ENCODE results near the gene LRRC8C. TPM values are rescaled to one million over a fixed set of nuclear protein-coding genes. Genes with fewer than 3 reads are reported as not detected.
"Not testable (repeated sequence)": the region's sequence is repeated elsewhere in the genome, so short reads cannot be mapped to it uniquely, and the experiment has no call there.

The LRRC8C gene
- total RNA-seq, 1 experiment from 2014 or later: 8.4 TPM

DNA sequence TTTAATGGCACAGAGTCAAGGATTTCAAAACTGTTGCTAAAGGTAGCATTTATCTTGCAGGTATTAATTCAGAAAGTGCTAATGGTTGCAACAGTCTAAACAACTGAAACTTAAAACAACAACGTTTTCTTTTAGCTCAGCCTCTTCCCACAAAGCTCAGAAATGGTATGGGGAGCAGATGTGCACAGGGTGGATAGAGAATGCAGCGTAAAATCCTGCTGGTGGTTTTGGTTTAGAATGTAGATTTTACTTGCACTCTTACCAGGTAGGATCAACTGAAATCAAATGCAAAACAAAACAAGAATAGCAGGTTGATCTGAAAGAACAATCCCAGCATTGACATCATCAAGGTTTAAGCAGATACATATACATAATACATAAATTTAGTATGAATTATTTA lies 3.8 kb upstream of the LRRC8C start:
- Histone ChIP-seq H3K9ac (ENCODE audit: low read length) (no peak overlapping the region), H2AFZ (ENCODE audit: low read depth, low read length, poor library complexity, severe bottlenecking) (no peak overlapping the region), H3K79me2 (ENCODE audit: insufficient read depth, low read length) (peaks cover 4% of the 10 kb centered on the region), H3K27me3 (ENCODE audit: insufficient read depth, low read length) (no peaks in the 10 kb centered on the region), H3K27ac (ENCODE audit: low read depth, low read length) (no peak overlapping the region), H3K4me1 (ENCODE audit: control insufficient read depth in 1 of 2, insufficient read depth in 2 of 2, low read length in 2 of 2) (peaks cover 5 to 15% of the 10 kb centered on the region in 2 experiments; a peak in 3 of 4 replicates), H3K4me2 (ENCODE audit: low read length) (no peak overlapping the region), H4K20me1 (ENCODE audit: insufficient read depth) (peaks cover 3% of the 10 kb centered on the region; the same call in 1 of the 2 replicates), H3K9me2 (ENCODE audit: insufficient read depth) (no peaks in the 10 kb centered on the region), H3K36me3 (ENCODE audit: control insufficient read depth in 1 of 2, insufficient read depth in 2 of 2, low read length in 2 of 2) (no peaks in the 10 kb centered on the region), H3K4me3 (replicated peaks in 1 of 2; ENCODE audit: low read depth in 1 of 2, low read length in 2 of 2) (no peak overlapping the region), H3K9me3 (ENCODE audit: control insufficient read depth in 1 of 2, insufficient read depth in 1 of 2, low read depth in 1 of 2, low read length in 2 of 2) (no peaks in the 10 kb centered on the region)
- ATAC-seq: no peak
- RAD21 ChIA-PET (ENCODE audit: low non-redundant PET in 1 of 2, low total read pairs in 2 of 2, uncharacterized antibody in 2 of 2, unreplicated experiment in 2 of 2): no interaction called here
- intact Hi-C loops (cut with micrococcal nuclease): loop anchor here (10.0 kb wide), 1 partner anchor 346 kb away; no protein-coding TSS in a partner anchor
- CTCF ChIA-PET: no interaction called here
- TF ChIP-seq EGR1 (IDR thresholded peaks at IDR 0.05; ENCODE audit: low read depth) (no peak), POLR2AphosphoS5 (IDR thresholded peaks at IDR 0.05; ENCODE audit: low read depth, low read length) (no peak)
- POLR2A ChIA-PET: no interaction called here
- no TSS peak for BruUV-seq (replicated peaks)
- DNase-seq (ENCODE audit: low read depth, low spot score): no peak

DNA sequence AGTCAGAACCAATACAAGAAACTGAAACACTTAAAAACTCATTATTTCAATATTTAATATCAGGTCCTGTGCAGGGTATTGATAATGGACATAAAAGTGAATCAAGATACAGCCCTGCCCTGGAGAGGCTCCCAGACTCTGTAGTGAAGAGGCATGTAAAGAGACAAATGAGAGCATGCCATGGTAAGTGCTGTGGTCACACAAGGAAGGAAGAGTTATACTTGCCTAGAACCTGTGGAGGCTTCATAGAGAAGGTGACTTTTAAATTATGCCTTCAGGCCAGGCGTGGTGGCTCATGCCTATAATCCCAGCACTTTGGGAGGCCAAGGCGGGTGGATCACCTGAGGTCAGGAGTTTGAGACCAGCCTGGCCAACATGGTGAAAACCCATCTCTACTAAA lies 3.3 kb upstream of the LRRC8C start:
- H3K9ac ChIP-seq (ENCODE audit: low read length); H3K27ac ChIP-seq (ENCODE audit: low read depth, low read length); H3K36me3 ChIP-seq (ENCODE audit: control insufficient read depth in 1 of 2, insufficient read depth in 2 of 2, low read length in 2 of 2); CTCF ChIA-PET; H3K9me3 ChIP-seq (ENCODE audit: control insufficient read depth in 1 of 2, insufficient read depth in 1 of 2, low read depth in 1 of 2, low read length in 2 of 2); BruUV-seq (replicated peaks); H3K4me3 ChIP-seq (replicated peaks in 1 of 2; ENCODE audit: low read depth in 1 of 2, low read length in 2 of 2); ATAC-seq; H2AFZ ChIP-seq (ENCODE audit: low read depth, low read length, poor library complexity, severe bottlenecking); H3K79me2 ChIP-seq (ENCODE audit: insufficient read depth, low read length); H3K9me2 ChIP-seq (ENCODE audit: insufficient read depth); DNase-seq (ENCODE audit: low read depth, low spot score); H4K20me1 ChIP-seq (ENCODE audit: insufficient read depth); H3K4me2 ChIP-seq (ENCODE audit: low read length); POLR2A ChIA-PET; RAD21 ChIA-PET (ENCODE audit: low non-redundant PET in 1 of 2, low total read pairs in 2 of 2, uncharacterized antibody in 2 of 2, unreplicated experiment in 2 of 2); H3K27me3 ChIP-seq (ENCODE audit: insufficient read depth, low read length): not testable (repeated sequence)
- peaks cover 5 to 19% of the 10 kb centered on the region in 2 experiments; a peak in 3 of 4 replicates for H3K4me1 ChIP-seq (ENCODE audit: control insufficient read depth in 1 of 2, insufficient read depth in 2 of 2, low read length in 2 of 2)
- intact Hi-C loops (cut with micrococcal nuclease): loop anchor here (10.0 kb wide), 1 partner anchor 345 kb away; no protein-coding TSS in a partner anchor

DNA sequence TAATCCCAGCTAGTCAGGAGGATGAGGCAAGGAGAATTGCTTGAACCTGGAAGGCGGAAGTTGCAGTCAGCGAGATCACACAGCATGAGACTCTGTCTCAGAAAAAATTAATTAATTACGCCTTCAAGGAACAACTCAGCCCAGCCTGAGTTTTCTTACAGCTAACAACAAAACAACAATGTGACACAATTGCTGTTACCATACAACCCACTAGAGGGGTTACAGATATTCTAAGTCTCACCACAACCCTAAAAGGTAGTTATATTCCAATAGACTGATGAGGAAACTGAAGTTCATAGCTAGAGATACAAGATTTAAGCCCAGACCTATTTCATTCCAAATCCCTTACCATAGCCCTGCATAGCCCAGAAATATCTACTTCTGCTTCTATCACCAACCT lies 2.9 kb upstream of the LRRC8C start:
- ChIA-PET POLR2A (no interaction called here), CTCF (interaction anchor here (0.8 kb wide), 1 partner anchor 14 kb away, joined by 3 read pairs; no protein-coding TSS in a partner anchor), RAD21 (ENCODE audit: low non-redundant PET in 1 of 2, low total read pairs in 2 of 2, uncharacterized antibody in 2 of 2, unreplicated experiment in 2 of 2) (no interaction called here)
- H3K4me3 ChIP-seq (replicated peaks in 1 of 2; ENCODE audit: low read depth in 1 of 2, low read length in 2 of 2): no peak overlapping the region
- intact Hi-C loops (cut with micrococcal nuclease): loop anchor here (10.0 kb wide), 2 partner anchors 105 to 365 kb away; partner anchors contain the start of genes LRRC8B and ZNF326
- ATAC-seq (no peak), DNase-seq (ENCODE audit: low read depth, low spot score) (no peak)
- TF ChIP-seq ZFX (IDR thresholded peaks at IDR 0.05) (no peak), EZH2 (IDR thresholded peaks at IDR 0.05) (no peak), SP1 (IDR thresholded peaks at IDR 0.05; ENCODE audit: low read depth) (no peak), POLR2A (IDR thresholded peaks at IDR 0.05; ENCODE audit: borderline replicate concordance, extremely low read depth, insufficient read depth, insufficient read length) (no peak), SIN3A (IDR thresholded peaks at IDR 0.05; ENCODE audit: low read depth) (no peak), YY1 (IDR thresholded peaks at IDR 0.05; ENCODE audit: extremely low read depth, insufficient replicate concordance, low read depth, low read length) (no peak)
- H4K20me1 ChIP-seq (ENCODE audit: insufficient read depth): peaks cover 3% of the 10 kb centered on the region; the same call in 1 of the 2 replicates
- no peaks in the 10 kb centered on the region for H3K9me3 ChIP-seq (ENCODE audit: control insufficient read depth in 1 of 2, insufficient read depth in 1 of 2, low read depth in 1 of 2, low read length in 2 of 2)
- H2AFZ ChIP-seq (ENCODE audit: low read depth, low read length, poor library complexity, severe bottlenecking): no peak overlapping the region
- peaks cover 13% of the 10 kb centered on the region for H3K79me2 ChIP-seq (ENCODE audit: insufficient read depth, low read length)
- H3K9ac ChIP-seq (ENCODE audit: low read length): no peak overlapping the region
- H3K27me3 ChIP-seq (ENCODE audit: insufficient read depth, low read length): no peaks in the 10 kb centered on the region
- BruUV-seq (replicated peaks): no TSS peak
- H3K36me3 ChIP-seq (ENCODE audit: control insufficient read depth in 1 of 2, insufficient read depth in 2 of 2, low read length in 2 of 2): no peaks in the 10 kb centered on the region
- H3K4me2 ChIP-seq (ENCODE audit: low read length): no peak overlapping the region
- no peaks in the 10 kb centered on the region for H3K9me2 ChIP-seq (ENCODE audit: insufficient read depth)
- H3K27ac ChIP-seq (ENCODE audit: low read depth, low read length): no peak overlapping the region
- peaks cover 5 to 20% of the 10 kb centered on the region in 2 experiments; a peak in 3 of 4 replicates for H3K4me1 ChIP-seq (ENCODE audit: control insufficient read depth in 1 of 2, insufficient read depth in 2 of 2, low read length in 2 of 2)

Data from HCT116 (cell line).